ENCODE data around the gene UCN.

Gene UCN

GRCh38 chr2:27312152-27312551, 3.9 kb upstream of the UCN start:
- H3K27me3 ChIP-seq (ENCODE audit: insufficient read depth, low read length, poor library complexity, severe bottlenecking) = no peaks in the 10 kb centered on the region
- TF ChIP-seq CTCF (conservative IDR thresholded peaks at IDR 0.05; ENCODE audit: low read length) = no peak
- no peak for TF ChIP-seq EZH2phosphoT487 (IDR thresholded peaks at IDR 0.05; ENCODE audit: borderline replicate concordance)
- H4K20me1 ChIP-seq (ENCODE audit: insufficient read depth, low read length, poor library complexity, severe bottlenecking) = no peaks in the 10 kb centered on the region
- H3K9ac ChIP-seq (ENCODE audit: low read depth, low read length, poor library complexity, severe bottlenecking) = no peak overlapping the region
- no peak overlapping the region for H3K4me3 ChIP-seq (ENCODE audit: low read length, poor library complexity, severe bottlenecking)
- H3K79me2 ChIP-seq (ENCODE audit: insufficient read depth, low read length) = no peaks in the 10 kb centered on the region
- peaks cover 9% of the 10 kb centered on the region for H3K4me1 ChIP-seq (ENCODE audit: insufficient read depth, low read length, poor library complexity, severe bottlenecking)
- H2AFZ ChIP-seq (ENCODE audit: low read length) = no peak overlapping the region
- H3K36me3 ChIP-seq (ENCODE audit: insufficient read depth, low read length) = no peaks in the 10 kb centered on the region
- H3F3A ChIP-seq (ENCODE audit: low read depth) = no peaks in the 10 kb centered on the region
- H3K9me3 ChIP-seq (ENCODE audit: insufficient read depth, low read depth, low read length) = no peaks in the 10 kb centered on the region
- no peak overlapping the region for H3K4me2 ChIP-seq (ENCODE audit: low read depth, low read length, poor library complexity, severe bottlenecking)
- no peaks in the 10 kb centered on the region for H3K9me2 ChIP-seq (replicated peaks; ENCODE audit: low read depth, low read length)

GRCh38 chr2:27309651-27310050, 1.4 kb upstream of the UCN start:
- Histone ChIP-seq H3K9ac (ENCODE audit: low read depth, low read length, poor library complexity, severe bottlenecking) (no peak overlapping the region), H3K9me3 (ENCODE audit: insufficient read depth, low read depth, low read length) (no peaks in the 10 kb centered on the region)

GRCh38 chr2:27307545-27308358, 493 bp downstream of the UCN start:
- H3K9me2 ChIP-seq (replicated peaks; ENCODE audit: low read depth, low read length) = no peaks in the 10 kb centered on the region
- H3K9ac ChIP-seq (ENCODE audit: low read depth, low read length, poor library complexity, severe bottlenecking) = no peak overlapping the region
- TF ChIP-seq EZH2phosphoT487 (IDR thresholded peaks at IDR 0.05; ENCODE audit: borderline replicate concordance) (no peak), CTCF (conservative IDR thresholded peaks at IDR 0.05; ENCODE audit: low read length) (no peak)
- H4K20me1 ChIP-seq (ENCODE audit: insufficient read depth, low read length, poor library complexity, severe bottlenecking) = no peaks in the 10 kb centered on the region
- no peak overlapping the region for H3K4me3 ChIP-seq (ENCODE audit: low read length, poor library complexity, severe bottlenecking)
- no peaks in the 10 kb centered on the region for H3K36me3 ChIP-seq (ENCODE audit: insufficient read depth, low read length)
- no peak overlapping the region for H3K4me2 ChIP-seq (ENCODE audit: low read depth, low read length, poor library complexity, severe bottlenecking)
- no peaks in the 10 kb centered on the region for H3K79me2 ChIP-seq (ENCODE audit: insufficient read depth, low read length)
- H3K9me3 ChIP-seq (ENCODE audit: insufficient read depth, low read depth, low read length) = no peaks in the 10 kb centered on the region
- H2AFZ ChIP-seq (ENCODE audit: low read length) = no peak overlapping the region
- no peaks in the 10 kb centered on the region for H3F3A ChIP-seq (ENCODE audit: low read depth)
- H3K4me1 ChIP-seq (ENCODE audit: insufficient read depth, low read length, poor library complexity, severe bottlenecking) = no peaks in the 10 kb centered on the region
- no peaks in the 10 kb centered on the region for H3K27me3 ChIP-seq (ENCODE audit: insufficient read depth, low read length, poor library complexity, severe bottlenecking)

More at GRCh38 chr2:27309651-27310050, 1.4 kb upstream of the UCN start:
- Histone ChIP-seq H3K79me2 (ENCODE audit: insufficient read depth, low read length) (no peaks in the 10 kb centered on the region), H3K9me2 (replicated peaks; ENCODE audit: low read depth, low read length) (no peaks in the 10 kb centered on the region), H4K20me1 (ENCODE audit: insufficient read depth, low read length, poor library complexity, severe bottlenecking) (no peaks in the 10 kb centered on the region), H3K4me3 (ENCODE audit: low read length, poor library complexity, severe bottlenecking) (no peak overlapping the region), H3K4me1 (ENCODE audit: insufficient read depth, low read length, poor library complexity, severe bottlenecking) (peaks cover 4% of the 10 kb centered on the region), H2AFZ (ENCODE audit: low read length) (no peak overlapping the region), H3K36me3 (ENCODE audit: insufficient read depth, low read length) (no peaks in the 10 kb centered on the region), H3F3A (ENCODE audit: low read depth) (no peaks in the 10 kb centered on the region), H3K4me2 (ENCODE audit: low read depth, low read length, poor library complexity, severe bottlenecking) (no peak overlapping the region), H3K27me3 (ENCODE audit: insufficient read depth, low read length, poor library complexity, severe bottlenecking) (no peaks in the 10 kb centered on the region)
- TF ChIP-seq CTCF (conservative IDR thresholded peaks at IDR 0.05; ENCODE audit: low read length) = no peak
- no peak for TF ChIP-seq EZH2phosphoT487 (IDR thresholded peaks at IDR 0.05; ENCODE audit: borderline replicate concordance)
